AG04450 (cell line): ENCODE measurements around the gene CD44. TPM values are rescaled to one million over a fixed set of nuclear protein-coding genes. Genes with fewer than 3 reads are reported as not detected.

Source experiments
- CTCF ChIA-PET: fragments of 300-600, 350-600 bp; formaldehyde crosslinking; extraction: SDS; loops from one replicate; lab custom pipeline; 2022; ENCODE audit warnings: antibody characterized with exemption, inconsistent platforms; lab: Charles Lee
- POLR2A ChIA-PET: fragments of 350-600 bp; formaldehyde crosslinking; extraction: SDS; loops from one replicate; lab custom pipeline; 2021; ENCODE audit warnings: antibody characterized with exemption, inconsistent platforms; lab: Yijun Ruan, JAX
- DNase-seq: peaks from one replicate; pipeline ENCODE4 v3.0.0-alpha.2; 2011; ENCODE audit warnings: low read depth, low spot score
- H3K27ac ChIP-seq: one replicate; pipeline ENCODE4 v1.5.1; 2012; ENCODE audit warnings: low read depth, low read length, control low read depth
- H3K27me3 ChIP-seq: one replicate; pipeline ENCODE4 v1.6.0; 2012; ENCODE audit warnings: low read length; ENCODE audit not compliant: control insufficient read depth, insufficient read depth
- H3K4me3 ChIP-seq: 2 replicates; pipeline ENCODE4 v1.5.1; 2011; ENCODE audit warnings: mild to moderate bottlenecking, low read depth, low read length, control low read depth
- H3K9me3 ChIP-seq: 2 replicates; pipeline ENCODE4 v1.5.1; 2012; ENCODE audit warnings: low read length; ENCODE audit not compliant: control insufficient read depth, insufficient read depth
- polyA plus RNA-seq: library from polyadenylated mRNA; depleted of rRNA; stranded (reverse); fragments of >200 nt; gene quantifications from 2 replicates; pipeline ENCODE4 v1.2.3, GENCODE V29; 2011
- TF ChIP-seq, protein P1 (sequence below): IDR thresholded peaks from 2 replicates; pipeline ENCODE4 v1.5.1; 2011; ENCODE audit warnings: low read depth, low read length, control low read depth, inconsistent platforms

The CD44 gene
- polyA plus RNA-seq, 1 experiment, result 1,817 TPM

- TF ChIP-seq, protein P1, sequence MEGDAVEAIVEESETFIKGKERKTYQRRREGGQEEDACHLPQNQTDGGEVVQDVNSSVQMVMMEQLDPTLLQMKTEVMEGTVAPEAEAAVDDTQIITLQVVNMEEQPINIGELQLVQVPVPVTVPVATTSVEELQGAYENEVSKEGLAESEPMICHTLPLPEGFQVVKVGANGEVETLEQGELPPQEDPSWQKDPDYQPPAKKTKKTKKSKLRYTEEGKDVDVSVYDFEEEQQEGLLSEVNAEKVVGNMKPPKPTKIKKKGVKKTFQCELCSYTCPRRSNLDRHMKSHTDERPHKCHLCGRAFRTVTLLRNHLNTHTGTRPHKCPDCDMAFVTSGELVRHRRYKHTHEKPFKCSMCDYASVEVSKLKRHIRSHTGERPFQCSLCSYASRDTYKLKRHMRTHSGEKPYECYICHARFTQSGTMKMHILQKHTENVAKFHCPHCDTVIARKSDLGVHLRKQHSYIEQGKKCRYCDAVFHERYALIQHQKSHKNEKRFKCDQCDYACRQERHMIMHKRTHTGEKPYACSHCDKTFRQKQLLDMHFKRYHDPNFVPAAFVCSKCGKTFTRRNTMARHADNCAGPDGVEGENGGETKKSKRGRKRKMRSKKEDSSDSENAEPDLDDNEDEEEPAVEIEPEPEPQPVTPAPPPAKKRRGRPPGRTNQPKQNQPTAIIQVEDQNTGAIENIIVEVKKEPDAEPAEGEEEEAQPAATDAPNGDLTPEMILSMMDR, result no peak
- no peak for DNase-seq
- H3K27ac ChIP-seq, result no peak overlapping the region
- ChIA-PET POLR2A (interaction anchor here (0.9 kb wide), 1 partner anchor 21 kb away, joined by 3 read pairs; no protein-coding TSS in a partner anchor), CTCF (no interaction called here)
- H3K4me3 ChIP-seq, result no peak overlapping the region
- H3K27me3 ChIP-seq, result no peaks in the 10 kb centered on the region
- H3K9me3 ChIP-seq, result no peaks in the 10 kb centered on the region
Measured at GRCh38 chr11:35169754-35170153, 30.8 kb downstream of the CD44 start.

DNA sequence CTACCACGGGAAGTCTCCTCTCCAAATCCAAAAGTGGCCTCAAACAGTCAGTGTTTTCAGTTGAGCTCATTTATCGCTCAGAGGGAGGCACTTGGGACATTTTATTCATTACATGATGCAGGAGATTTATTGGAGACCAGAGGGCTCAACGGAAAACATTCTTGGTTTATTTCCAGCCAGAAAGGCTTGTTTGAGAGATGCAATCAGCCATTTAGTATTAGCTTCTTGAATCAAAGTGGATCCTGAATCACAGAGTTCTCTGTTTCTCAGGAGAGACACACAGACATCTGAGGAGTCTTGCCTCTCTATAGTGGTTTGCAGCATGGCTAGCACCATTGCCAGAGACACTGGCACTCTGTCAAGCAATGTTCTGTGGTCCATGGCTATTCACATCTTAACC lies 31.5 kb downstream of the CD44 start:
- DNase-seq, result no peak
- TF ChIP-seq, protein P1, result no peak
- H3K9me3 ChIP-seq, result no peaks in the 10 kb centered on the region
- ChIA-PET CTCF (no interaction called here), POLR2A (no interaction called here)
- no peaks in the 10 kb centered on the region for H3K27me3 ChIP-seq
- no peak overlapping the region for H3K27ac ChIP-seq
- no peak overlapping the region for H3K4me3 ChIP-seq

GRCh38 chr11:35171226-35171625 lies 32.3 kb downstream of the CD44 start:
- Histone ChIP-seq H3K4me3 (no peak overlapping the region), H3K9me3 (no peaks in the 10 kb centered on the region), H3K27ac (peak overlapping the region; percentile 3), H3K27me3 (no peaks in the 10 kb centered on the region)
- TF ChIP-seq, protein P1, result no peak
- ChIA-PET CTCF (no interaction called here), POLR2A (interaction anchor here (0.7 kb wide), 1 partner anchor 245 kb away, joined by 3 read pairs; no protein-coding TSS in a partner anchor)
- no peak for DNase-seq

- Histone ChIP-seq H3K9me3 (no peaks in the 10 kb centered on the region), H3K27me3 (no peaks in the 10 kb centered on the region), H3K27ac (peak overlapping the region; percentile 31), H3K4me3 (no peak overlapping the region)
- CTCF ChIA-PET, result no interaction called here
- DNase-seq, result no peak
- POLR2A ChIA-PET, result no interaction called here
- TF ChIP-seq, protein P1, result no peak
Measured at GRCh38 chr11:35173011-35173511, 34.1 kb downstream of the CD44 start.

GRCh38 chr11:35173616-35174566 lies 34.9 kb downstream of the CD44 start:
- CTCF ChIA-PET, result interaction anchor here (0.6 to 1.3 kb wide), 2 partner anchors 132 to 247 kb away, joined by 3 read pairs; no protein-coding TSS in a partner anchor
- POLR2A ChIA-PET, result interaction anchor here (0.6 to 2.6 kb wide), 5 partner anchors 11 to 240 kb away, joined by 3 to 19 read pairs (median 4); no protein-coding TSS in a partner anchor
- TF ChIP-seq, protein P1, result no peak
- Histone ChIP-seq H3K4me3 (no peak overlapping the region), H3K27ac (peak overlapping the region; percentile 76), H3K27me3 (no peaks in the 10 kb centered on the region), H3K9me3 (no peaks in the 10 kb centered on the region)
- DNase-seq, result no peak
